Measurements from ENCODE around the gene ELMO2.

ELMO2 gene

DNA sequence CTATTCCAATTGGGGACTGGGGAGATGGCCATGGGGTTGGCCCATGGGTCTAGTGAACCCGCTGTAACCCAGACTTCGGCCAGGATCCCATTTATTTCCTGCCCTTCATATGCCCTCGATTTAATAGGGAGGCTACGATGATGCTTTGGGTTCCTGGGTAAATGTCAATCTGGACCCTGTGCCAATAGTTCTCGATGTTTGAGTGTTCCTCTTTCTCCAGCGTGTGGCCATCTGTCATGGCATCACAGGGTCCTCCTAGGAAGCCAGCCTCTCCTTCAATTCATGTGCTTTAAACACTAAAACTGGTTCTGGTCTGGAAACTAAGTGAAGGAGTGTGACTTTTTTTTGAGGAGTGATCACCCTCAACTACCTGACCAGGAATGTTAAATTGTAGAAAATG is 28.7 kb upstream of the ELMO2 start:
- H3K27ac ChIP-seq, result no peak overlapping the region
- no peaks in the 10 kb centered on the region for H3K9me3 ChIP-seq (ENCODE audit: severe bottlenecking)
- no peak overlapping the region for H3K4me3 ChIP-seq (ENCODE audit: low read depth, low read length)
- H3K27me3 ChIP-seq (ENCODE audit: insufficient read depth, low read depth, severe bottlenecking), result no peaks in the 10 kb centered on the region
- TF ChIP-seq, protein P1, sequence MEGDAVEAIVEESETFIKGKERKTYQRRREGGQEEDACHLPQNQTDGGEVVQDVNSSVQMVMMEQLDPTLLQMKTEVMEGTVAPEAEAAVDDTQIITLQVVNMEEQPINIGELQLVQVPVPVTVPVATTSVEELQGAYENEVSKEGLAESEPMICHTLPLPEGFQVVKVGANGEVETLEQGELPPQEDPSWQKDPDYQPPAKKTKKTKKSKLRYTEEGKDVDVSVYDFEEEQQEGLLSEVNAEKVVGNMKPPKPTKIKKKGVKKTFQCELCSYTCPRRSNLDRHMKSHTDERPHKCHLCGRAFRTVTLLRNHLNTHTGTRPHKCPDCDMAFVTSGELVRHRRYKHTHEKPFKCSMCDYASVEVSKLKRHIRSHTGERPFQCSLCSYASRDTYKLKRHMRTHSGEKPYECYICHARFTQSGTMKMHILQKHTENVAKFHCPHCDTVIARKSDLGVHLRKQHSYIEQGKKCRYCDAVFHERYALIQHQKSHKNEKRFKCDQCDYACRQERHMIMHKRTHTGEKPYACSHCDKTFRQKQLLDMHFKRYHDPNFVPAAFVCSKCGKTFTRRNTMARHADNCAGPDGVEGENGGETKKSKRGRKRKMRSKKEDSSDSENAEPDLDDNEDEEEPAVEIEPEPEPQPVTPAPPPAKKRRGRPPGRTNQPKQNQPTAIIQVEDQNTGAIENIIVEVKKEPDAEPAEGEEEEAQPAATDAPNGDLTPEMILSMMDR (IDR thresholded peaks at IDR 0.05; ENCODE audit: low read depth, low read length), result no peak
- no peaks in the 10 kb centered on the region for H3K36me3 ChIP-seq
- DNase-seq, result no peak

DNA sequence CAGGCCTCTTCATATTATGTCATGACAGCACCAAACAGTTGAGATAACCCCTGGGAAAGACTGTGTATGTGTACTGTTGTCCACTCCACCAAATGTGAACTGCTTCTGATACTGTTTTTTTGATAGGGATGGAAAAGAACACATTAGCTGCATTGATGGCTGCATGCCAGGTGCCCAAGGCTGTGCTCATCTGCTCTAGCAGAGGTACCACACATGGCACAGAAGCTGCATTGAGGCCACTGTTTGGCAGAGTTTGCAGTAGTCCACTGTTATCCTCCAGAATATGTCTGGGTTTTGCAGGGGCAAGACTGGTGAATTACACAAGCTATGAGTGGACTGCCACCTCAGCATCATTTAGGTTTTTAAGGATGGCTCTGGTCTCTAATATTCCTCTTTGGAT is 28.2 kb upstream of the ELMO2 start:
- H3K27ac ChIP-seq, result no peak overlapping the region
- H3K27me3 ChIP-seq (ENCODE audit: insufficient read depth, low read depth, severe bottlenecking), result no peaks in the 10 kb centered on the region
- no peak for DNase-seq
- H3K9me3 ChIP-seq (ENCODE audit: severe bottlenecking), result no peaks in the 10 kb centered on the region
- TF ChIP-seq, protein P1 (IDR thresholded peaks at IDR 0.05; ENCODE audit: low read depth, low read length), result no peak
- no peaks in the 10 kb centered on the region for H3K36me3 ChIP-seq
- no peak overlapping the region for H3K4me3 ChIP-seq (ENCODE audit: low read depth, low read length)

DNA sequence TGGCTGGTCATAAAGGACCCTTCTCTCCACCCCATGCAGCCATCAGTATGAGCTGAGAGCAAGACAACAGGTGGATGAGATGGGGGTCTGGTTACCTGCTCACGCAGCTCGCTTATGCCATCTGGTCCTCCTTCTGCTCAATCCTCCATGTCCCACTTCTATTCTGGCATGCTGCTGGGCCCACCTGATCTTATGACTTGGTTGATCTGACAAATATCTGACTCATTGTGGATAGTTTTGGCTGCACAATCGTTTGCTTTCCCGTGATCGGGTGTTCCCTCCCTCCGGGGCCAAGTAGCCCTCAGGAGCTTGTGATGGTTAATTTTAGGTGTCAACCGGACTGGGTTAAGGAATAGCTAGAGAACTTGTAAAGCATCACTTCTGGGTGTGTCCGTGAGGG is 26.6 kb upstream of the ELMO2 start:
- no peak for DNase-seq
- Histone ChIP-seq H3K9me3 (ENCODE audit: severe bottlenecking) (no peaks in the 10 kb centered on the region), H3K27ac (no peak overlapping the region), H3K4me3 (ENCODE audit: low read depth, low read length) (no peak overlapping the region), H3K27me3 (ENCODE audit: insufficient read depth, low read depth, severe bottlenecking) (no peaks in the 10 kb centered on the region), H3K36me3 (no peaks in the 10 kb centered on the region)
- TF ChIP-seq, protein P1 (IDR thresholded peaks at IDR 0.05; ENCODE audit: low read depth, low read length), result no peak

DNA sequence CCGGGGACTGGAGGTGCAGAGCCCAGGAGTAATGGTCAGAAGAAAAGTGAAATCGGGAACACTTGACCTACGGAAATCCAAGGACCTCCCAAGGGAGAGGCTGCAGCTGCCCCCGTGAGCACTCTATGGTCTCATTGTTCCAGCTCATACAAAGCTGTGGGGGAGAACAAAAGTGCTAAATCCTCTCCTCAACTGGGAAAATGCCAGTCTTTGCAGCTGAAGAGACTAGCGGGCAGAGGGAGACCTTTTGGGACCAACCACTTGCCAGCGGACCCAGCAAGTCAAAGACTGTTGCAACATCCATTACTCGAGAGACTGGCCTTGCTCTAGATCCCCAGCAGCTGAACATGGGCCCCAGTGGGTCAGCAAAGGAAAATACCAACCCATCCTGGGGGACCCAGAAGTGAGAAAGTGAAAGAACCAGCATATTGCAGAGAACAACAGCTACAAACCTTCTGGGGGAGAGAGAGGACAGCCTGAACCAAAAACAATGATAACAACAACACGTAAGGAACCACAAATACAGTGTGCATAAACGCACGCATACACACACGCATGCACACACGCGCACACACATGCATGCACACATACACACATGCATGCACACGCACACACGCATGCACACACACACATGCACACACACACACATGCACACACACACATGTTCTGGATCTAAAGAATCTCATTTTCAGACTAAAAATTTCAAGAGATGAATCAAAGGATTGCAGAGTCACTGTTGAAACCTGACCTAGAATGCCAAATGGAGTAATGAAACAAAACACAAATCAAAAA is 24.7 kb upstream of the ELMO2 start:
- TF ChIP-seq, protein P1 (IDR thresholded peaks at IDR 0.05; ENCODE audit: low read depth, low read length), result no peak
- Histone ChIP-seq H3K27ac (no peak overlapping the region), H3K9me3 (ENCODE audit: severe bottlenecking) (no peaks in the 10 kb centered on the region), H3K36me3 (no peaks in the 10 kb centered on the region), H3K27me3 (ENCODE audit: insufficient read depth, low read depth, severe bottlenecking) (no peaks in the 10 kb centered on the region), H3K4me3 (ENCODE audit: low read depth, low read length) (no peak overlapping the region)
- DNase-seq, result no peak

DNA sequence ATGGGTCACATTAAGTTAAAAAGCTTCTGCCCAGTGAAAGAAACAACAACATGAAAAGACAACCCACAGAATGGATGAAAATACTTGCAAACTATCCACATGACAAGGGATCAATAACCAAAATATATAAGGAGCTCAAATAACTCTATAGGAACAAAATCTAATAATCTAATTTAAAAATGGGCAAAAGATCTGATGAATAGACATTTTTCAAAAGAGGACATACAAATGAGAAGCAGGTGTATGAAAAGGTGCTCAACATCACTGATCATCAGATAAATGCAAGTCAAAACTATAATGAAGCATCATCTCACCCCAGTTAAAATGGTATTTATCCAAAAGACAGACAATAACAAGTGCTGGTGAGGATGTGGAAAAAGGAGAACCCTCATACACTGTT is 21.0 kb upstream of the ELMO2 start:
- H3K27me3 ChIP-seq (ENCODE audit: insufficient read depth, low read depth, severe bottlenecking), result no peaks in the 10 kb centered on the region
- H3K9me3 ChIP-seq (ENCODE audit: severe bottlenecking), result no peaks in the 10 kb centered on the region
- no peak for DNase-seq
- no peaks in the 10 kb centered on the region for H3K36me3 ChIP-seq
- no peak overlapping the region for H3K27ac ChIP-seq
- H3K4me3 ChIP-seq (ENCODE audit: low read depth, low read length), result no peak overlapping the region
- TF ChIP-seq, protein P1 (IDR thresholded peaks at IDR 0.05; ENCODE audit: low read depth, low read length), result no peak

All from WERI-Rb-1 (cell line).